ENCODE data around the gene MEF2D. TPM values are rescaled to one million over a fixed set of nuclear protein-coding genes. Genes with fewer than 3 reads are reported as not detected.

MEF2D gene
- total and polyA plus RNA-seq, 2 experiments from 2014 or later, result 35.1 to 64.6 TPM

- H3K4me3 ChIP-seq, result no peak overlapping the region
- no peaks in the 10 kb centered on the region for H3K27me3 ChIP-seq
- H3K4me1 ChIP-seq (ENCODE audit: low read depth), result peaks cover 71% of the 10 kb centered on the region
- no peaks in the 10 kb centered on the region for H3K36me3 ChIP-seq
- TF ChIP-seq CTCF (IDR thresholded peaks at IDR 0.05; ENCODE audit: low read depth, low read length), result no peak
- no peak for DNase-seq (ENCODE audit: low read depth in 1 of 2, low spot score in 1 of 2)
- H3K27ac ChIP-seq, result peak overlapping the region; percentile 34
- no peaks in the 10 kb centered on the region for H3K9me3 ChIP-seq (ENCODE audit: low read depth)
Measured at GRCh38 chr1:156497078-156497742, 3.4 kb downstream of the MEF2D start.

GRCh38 chr1:156496211-156496761 is 4.3 kb downstream of the MEF2D start:
- no peaks in the 10 kb centered on the region for H3K36me3 ChIP-seq
- H3K9me3 ChIP-seq (ENCODE audit: low read depth), result no peaks in the 10 kb centered on the region
- H3K4me1 ChIP-seq (ENCODE audit: low read depth), result peaks cover 71% of the 10 kb centered on the region
- no peaks in the 10 kb centered on the region for H3K27me3 ChIP-seq
- DNase-seq (ENCODE audit: low read depth in 1 of 2, low spot score in 1 of 2), result no peak
- peak overlapping the region; percentile 65 for H3K27ac ChIP-seq
- H3K4me3 ChIP-seq, result no peak overlapping the region
- no peak for TF ChIP-seq CTCF (IDR thresholded peaks at IDR 0.05; ENCODE audit: low read depth, low read length)

GRCh38 chr1:156495401-156496140 is 5.0 kb downstream of the MEF2D start:
- DNase-seq (ENCODE audit: low read depth in 1 of 2, low spot score in 1 of 2), result peak in 1 of 2 donors; percentile 36
- Histone ChIP-seq H3K27me3 (no peaks in the 10 kb centered on the region), H3K9me3 (ENCODE audit: low read depth) (no peaks in the 10 kb centered on the region), H3K36me3 (no peaks in the 10 kb centered on the region), H3K27ac (peak overlapping the region; percentile 65), H3K4me1 (ENCODE audit: low read depth) (peaks cover 78% of the 10 kb centered on the region), H3K4me3 (no peak overlapping the region)
- TF ChIP-seq CTCF (IDR thresholded peaks at IDR 0.05; ENCODE audit: low read depth, low read length), result no peak

GRCh38 chr1:156494309-156494895 is 6.2 kb downstream of the MEF2D start:
- Histone ChIP-seq H3K4me1 (ENCODE audit: low read depth) (peaks cover 88% of the 10 kb centered on the region), H3K9me3 (ENCODE audit: low read depth) (no peaks in the 10 kb centered on the region), H3K27me3 (no peaks in the 10 kb centered on the region), H3K36me3 (no peaks in the 10 kb centered on the region), H3K27ac (peak overlapping the region; percentile 96), H3K4me3 (no peak overlapping the region)
- TF ChIP-seq CTCF (IDR thresholded peaks at IDR 0.05; ENCODE audit: low read depth, low read length), result no peak
- DNase-seq (ENCODE audit: low read depth in 1 of 2, low spot score in 1 of 2), result no peak

- Histone ChIP-seq H3K4me3 (no peak overlapping the region), H3K9me3 (ENCODE audit: low read depth) (no peaks in the 10 kb centered on the region), H3K36me3 (no peaks in the 10 kb centered on the region), H3K4me1 (ENCODE audit: low read depth) (peaks cover 93% of the 10 kb centered on the region), H3K27ac (peak overlapping the region; percentile 96), H3K27me3 (no peaks in the 10 kb centered on the region)
- no peak for TF ChIP-seq CTCF (IDR thresholded peaks at IDR 0.05; ENCODE audit: low read depth, low read length)
- no peak for DNase-seq (ENCODE audit: low read depth in 1 of 2, low spot score in 1 of 2)
Measured at GRCh38 chr1:156493742-156494141, 6.8 kb downstream of the MEF2D start.

Measured in cardiac muscle cell (in vitro differentiated cells and primary cell).